AG20443 (cell line): ENCODE measurements around the gene KLC1.
A peak's percentile ranks its signal among the peaks of the same experiment; 100 is the strongest.

Experiments
- DNase-seq: peaks from one replicate; pipeline ENCODE4 v3.0.0; 2012; ENCODE audit warnings: low spot score, mixed read lengths

The KLC1 gene

DNA sequence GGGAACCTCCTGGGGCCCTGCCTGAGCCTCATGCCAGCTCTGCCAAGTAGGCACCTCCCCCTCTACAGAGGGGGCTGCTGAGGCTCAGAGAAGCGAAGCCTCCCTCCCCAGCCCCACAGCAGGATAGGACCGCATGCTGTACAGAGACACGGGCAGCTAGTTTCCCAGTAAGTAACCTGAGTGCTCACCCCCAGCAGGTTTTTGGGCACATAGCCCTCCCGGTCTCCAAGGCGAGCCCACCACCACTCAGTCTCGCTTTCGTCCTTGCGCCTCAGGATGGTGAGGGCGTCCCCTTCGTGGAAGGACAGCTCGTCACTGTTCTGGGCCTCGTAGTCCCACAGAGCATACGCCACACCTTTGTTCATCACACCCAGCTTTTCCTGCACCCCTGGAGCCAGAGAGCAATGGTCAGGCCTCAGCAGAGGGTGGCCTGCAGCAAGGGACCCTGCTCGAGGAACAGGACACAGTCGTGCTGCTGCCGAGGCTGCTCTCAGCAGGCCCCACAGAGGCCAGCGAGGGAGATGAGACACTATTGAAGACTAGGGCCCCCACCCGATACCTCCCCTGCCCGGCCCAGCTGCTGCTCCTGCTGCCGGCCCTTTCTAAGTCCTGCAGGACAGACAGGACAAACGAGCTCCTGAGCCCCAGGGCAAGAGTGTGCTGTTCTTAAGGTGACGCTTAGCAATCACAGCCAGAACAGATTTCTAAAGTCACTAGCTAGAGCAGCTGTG lies 107.0 kb downstream of the KLC1 start:
- DNase-seq, result no peak

DNA sequence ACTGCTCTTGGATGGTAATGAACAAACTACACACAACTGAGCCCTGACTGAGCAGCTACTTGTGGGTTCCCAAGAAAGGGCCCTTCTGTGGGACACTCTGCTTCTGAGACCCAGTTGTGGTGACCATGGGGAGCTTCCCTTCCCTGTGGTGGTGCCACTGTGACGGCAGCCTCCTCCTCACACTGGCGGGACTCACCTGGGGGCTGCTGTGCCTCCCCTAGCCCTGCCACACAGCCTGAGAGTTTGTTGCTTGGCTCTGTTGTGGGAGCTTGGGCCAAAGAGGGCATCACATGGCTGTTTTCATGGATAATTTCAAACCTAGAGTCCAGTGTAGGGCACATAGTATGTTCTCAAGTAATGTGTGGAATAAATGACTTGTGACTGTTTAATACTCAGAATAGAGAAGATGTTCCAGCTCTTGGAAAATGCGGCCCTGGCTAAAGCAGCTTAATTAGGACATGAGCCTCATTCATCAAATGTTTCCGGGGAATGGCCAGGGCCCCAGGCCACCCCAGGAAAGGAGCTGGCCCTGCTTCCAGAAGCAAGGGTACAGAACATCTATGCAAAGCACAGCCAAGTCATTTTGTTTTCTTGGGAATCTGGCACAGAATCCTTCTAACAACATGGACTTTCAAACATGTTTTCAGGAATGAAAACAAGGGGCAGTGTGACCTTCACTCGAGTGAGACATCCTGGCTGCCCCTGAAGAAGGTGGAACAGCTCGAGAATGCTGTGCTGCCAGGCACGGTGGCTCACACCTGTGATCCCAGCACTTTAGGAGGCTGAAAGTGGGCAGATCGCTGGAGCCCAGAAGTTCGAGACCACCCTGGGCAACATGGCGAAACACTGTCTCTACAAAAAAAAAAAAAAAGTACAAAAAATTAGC lies 107.8 kb downstream of the KLC1 start:
- DNase-seq, result no peak

DNA sequence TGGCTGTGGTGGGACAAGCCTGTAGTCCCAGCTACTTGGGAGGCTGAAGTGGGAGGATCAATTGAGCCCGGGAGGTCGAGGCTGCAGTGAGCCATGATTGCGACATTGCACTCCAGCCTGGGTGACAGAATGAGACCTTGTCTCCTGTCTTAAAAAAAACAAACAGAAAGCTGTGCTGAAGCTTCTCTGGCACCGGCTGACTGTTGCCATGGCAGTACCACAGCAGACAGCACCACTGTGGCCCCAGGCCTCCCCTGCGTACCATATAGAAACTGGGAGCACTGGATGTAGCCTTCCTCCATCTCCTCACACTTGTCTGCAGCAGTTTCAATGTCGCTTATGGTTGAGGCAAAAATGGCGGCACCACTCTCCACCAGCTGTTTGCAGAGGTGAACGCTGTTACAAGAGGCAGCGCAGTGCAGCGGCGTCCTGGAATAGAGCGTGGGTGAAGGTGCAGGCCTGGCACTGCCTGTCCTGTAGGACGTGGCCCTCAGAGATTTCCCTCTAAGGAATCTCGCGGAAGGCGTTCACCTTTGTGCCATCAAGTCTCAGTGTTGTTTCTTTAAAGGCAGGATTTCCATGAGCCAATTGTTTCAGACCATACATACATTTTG lies 108.5 kb downstream of the KLC1 start:
- DNase-seq, result no peak

DNA sequence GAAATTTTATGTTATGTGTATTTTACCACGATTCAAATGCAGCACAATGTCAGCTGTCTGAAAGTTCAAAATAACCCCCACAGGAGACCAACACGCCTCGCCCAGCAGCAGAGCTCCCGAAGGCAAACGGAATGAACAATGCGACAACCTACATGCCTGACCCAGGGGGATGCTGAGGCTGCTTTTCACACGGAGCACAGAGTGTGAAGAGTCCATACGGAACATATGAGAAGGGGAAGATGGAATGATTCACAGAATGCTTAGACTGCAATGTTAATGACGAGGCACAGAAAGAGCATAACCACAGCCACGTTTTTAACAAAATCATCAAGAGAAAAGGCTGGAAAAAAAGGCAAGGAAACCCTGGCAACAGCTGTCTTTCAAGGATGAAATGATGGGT lies 109.2 kb downstream of the KLC1 start:
- DNase-seq, result no peak

DNA sequence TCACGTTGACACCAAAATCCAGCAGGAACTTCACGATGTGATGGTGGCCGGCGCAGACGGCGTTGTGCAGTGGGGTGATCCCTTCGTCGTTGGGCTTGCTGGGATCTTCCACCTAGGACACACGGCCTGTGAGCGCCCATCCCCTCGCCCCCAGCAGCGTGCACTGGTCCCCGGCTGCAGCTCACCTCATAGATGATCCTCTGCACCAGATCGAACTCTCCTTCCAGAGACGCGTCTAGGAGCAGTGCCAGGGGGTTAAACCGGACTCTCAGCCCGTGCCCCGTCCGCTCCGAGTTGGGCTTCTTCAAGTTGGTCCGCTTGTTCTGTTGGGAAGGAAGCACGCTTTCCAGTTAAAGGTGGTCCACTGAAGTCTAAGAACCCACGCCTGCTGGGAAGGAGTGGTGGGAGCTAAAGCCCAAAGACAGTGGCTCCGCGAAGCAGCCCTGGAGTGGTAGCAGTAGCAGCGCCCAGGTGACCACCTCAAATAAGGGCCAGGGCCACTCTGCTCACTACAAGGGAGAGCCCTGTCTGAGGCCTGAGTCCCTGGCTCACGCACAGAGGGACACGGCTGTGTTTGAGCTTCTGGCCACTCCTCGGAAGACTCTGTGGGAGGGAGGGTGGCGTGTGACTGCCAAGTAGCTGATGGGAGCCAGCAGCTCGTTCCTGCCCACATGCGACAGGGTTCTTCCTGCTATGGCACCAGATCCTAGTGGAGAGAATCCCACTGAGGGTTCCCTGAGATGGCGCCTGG lies 109.9 kb downstream of the KLC1 start:
- DNase-seq, result no peak

DNA sequence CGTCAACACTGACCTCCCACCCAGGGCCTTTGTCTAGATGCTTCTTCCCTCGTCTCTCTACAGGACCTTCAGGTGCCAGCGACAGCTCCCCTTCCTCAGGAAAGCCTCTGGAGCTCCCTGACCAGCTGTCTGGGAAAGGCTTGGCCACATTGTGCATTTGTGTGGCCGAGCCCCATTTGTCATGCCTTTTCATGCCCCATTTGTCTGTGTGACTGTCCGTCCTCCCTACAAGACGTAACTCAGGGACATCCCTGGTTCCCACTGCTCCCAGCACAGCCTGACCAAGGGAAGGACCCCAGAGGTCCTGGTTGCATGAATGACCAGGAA lies 110.4 kb downstream of the KLC1 start:
- no peak for DNase-seq

DNA sequence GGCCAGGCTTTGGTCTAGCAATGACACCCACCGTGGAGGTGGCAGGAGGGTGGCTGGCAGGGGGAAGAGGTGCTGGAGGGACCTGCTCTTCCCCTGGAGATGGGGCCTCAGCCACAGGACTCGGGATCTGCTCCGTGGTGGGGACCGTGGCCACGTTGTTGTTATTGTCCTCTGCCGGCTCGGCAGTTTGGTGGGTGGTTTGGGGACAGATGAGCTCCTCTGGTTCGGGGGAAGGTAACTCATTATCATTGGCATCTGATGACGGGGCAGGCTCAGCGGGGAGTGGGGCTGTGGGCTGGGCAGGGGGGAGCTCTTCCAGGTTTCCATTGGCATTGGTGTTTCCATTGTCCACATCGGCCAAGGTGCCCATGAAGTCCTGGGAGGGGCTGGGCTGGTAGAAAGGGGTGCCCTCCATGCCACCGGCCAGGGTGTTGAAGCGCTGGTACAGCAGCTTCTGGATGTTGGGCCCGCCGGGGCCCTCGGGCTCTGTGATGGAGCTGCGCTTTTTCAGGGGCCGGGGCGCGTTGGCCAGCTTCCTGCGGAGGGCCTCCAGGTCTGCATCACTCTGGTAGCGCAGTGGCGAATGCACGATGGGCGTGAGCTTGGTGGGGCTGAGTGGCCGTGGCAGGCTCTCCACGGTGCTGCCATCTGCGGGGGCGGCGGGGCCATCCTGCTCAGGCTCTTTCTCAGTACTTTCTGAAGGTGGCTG lies 110.9 kb downstream of the KLC1 start:
- DNase-seq, result no peak

DNA sequence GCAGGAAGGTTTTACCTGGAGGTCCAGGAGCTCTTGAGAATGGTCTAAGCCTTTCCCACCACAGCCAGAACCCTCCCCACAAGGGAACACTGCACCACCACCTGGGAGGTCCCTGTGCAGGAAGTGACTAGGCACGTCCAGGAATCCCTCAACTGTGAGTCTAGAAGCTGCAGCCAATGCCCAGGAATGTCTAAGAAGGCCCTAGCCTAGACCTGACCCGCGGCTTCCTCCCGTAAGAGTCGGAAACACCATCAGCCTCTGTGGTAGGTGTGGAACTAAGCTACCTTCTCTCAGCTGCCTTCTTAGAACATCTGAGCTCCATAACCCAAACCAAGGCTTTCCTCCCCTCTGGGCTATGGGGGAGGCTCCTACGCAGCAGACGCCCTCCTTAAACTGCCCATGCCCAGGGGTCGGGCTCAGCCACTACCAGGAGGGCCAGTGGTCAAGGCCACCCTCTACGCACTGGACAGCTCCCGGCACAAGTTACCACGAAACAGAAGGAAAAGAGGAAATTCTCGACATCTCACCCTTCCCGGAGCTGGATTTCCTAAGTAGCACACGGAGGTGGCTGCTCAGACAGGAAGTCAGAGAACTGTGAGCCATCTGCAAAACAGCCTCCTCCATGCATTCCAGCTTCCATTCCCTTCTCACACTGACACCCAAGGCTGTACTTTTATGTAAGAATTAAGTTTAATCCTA lies 112.1 kb downstream of the KLC1 start:
- no peak for DNase-seq

DNA sequence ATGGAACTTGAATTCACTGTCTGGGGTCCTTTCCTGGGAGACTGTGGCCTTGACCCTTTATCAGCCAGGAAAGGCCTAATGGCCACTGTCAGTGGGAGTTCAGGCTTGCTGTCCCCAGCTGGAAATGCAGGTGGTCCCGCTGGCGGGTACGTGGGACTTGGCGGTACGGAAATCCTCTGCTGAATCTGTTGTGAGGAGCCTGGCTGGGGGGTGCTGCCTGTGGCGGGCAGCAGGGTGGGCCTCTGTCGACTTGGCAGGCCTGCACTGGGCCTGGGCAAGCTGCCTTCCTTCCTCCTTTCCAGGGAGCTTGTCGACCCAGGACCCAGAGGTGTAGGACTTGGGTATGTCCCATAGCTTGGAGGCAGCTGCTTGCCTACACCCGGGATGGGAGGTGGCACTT lies 112.9 kb downstream of the KLC1 start:
- DNase-seq, result no peak

DNA sequence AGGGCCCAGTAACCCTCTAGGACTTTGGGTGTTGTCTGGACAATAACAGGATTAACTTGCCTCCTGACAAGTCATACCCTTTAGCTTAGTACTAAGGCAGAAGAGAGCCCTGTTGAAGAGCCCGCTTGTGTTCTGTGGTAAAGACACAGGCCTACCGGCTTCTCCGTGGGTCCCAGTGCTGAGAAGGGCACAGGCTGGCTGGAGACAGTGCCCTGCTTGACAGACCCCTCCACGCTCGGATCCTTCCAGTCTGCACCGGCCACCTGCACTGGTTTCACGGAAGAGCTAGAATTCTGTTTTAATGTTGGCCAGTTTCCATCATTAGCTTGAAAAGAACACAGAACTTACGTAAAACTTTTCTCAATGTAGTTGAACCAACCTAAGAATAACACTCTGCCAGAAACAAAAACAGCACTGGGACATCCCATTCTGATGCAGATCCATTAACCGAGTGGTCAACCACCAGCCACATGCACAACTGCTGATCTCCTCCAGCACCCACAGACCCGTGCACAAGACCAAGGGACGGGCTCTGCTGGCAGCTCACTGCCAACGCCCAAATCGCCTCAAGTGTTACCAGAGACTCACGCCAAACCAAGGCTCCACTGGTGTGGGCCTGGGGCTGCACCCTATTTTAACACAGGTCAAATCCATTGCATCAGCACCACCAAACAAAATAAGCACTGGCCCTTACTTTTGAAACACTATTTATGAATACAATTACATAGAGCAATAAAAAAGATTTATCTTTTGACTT lies 113.7 kb downstream of the KLC1 start:
- DNase-seq, result no peak

DNA sequence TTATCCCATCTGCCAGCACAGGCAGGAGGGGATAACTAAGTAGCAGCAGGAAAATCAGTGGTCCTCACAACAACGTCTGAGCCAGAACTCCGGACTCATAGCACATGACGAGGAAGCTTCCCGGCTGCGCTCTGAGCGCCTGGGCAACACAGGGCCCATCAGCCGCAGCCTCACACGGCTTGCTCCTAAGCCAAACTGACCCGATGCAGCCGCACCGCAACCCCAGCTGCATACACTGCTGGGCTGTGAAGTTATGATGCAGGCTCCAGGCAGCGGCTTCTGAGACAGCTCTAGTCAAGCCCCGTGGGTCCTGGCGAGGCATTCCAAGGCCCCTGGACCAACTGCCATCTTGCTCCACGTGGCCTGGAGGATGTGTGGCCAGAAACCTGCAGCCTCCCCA lies 114.7 kb downstream of the KLC1 start:
- DNase-seq, result no peak

DNA sequence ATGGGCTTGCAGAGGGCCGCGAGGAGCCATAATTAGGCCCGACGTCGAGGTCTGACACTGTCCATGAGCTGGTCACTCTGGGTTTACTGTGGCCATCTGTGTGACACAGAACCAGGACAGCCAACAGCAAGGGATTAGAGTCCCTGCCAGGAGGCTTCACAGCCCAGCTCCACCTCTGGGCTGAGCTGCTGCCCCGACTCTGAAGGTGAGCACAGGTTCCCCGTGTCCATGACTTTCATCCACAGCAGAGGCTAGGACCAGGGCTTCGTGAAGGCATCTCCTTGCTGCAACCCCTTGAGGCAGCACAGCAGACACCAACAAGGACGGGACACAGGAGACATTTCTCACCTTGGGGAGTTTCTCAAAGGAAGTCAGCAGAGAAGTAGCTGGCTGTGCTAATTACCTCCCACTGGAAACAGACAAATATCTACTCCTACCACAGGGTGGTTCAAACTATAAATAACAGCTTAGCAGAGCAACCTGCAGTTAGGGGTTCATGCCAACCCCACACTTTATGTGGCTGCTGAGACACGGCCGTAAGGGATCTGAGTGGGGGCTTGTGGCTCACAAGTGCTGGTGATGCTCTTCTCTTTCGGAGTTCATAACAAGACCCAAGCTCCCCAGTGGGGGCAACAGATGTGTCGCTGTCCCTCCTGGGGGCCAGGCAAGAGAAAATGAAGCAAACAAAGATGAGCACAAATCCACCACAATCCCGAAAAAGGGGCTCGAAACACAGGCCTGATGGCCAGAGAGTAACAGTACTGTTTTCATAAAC lies 115.8 kb downstream of the KLC1 start:
- no peak for DNase-seq

DNA sequence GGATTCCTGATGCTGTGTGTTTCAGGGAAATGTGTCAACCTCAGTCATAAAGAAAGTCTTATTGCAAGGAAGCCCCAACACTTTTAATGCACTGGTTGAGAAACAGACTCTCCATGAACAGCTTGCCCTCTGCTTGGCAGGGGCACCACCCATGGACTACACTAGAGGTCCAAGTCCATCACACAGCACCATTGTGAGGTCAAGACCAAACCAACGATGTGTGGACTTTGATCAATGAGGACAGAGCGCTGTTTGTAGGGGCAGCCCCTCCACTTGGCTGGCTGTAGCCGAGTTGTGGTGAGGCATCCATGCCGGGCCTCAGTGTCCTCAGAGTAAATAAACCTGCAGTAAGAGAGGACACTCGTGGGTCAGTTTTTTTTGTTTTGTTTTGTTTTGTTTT lies 116.4 kb downstream of the KLC1 start:
- peak; percentile 2 for DNase-seq

DNA sequence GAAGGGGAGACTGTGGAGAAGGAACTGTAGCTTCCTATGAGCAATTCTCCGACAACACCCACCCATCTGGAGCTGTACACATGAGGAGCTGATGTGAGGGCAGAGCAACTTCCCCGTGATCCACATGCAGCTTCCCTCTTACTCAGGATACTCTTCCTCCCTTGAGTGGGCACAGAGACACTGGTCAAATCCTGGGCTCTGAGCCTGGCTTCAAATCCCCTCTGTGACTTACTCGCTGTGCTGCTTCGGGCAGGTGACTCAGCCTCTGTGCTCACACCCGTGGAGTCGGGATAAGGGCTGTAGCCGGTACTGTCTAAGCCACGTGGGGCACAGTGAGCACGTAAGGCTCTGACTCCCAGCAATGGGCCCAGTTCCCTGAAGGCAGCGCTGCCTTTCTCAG lies 117.7 kb downstream of the KLC1 start:
- DNase-seq, result peak; percentile 71

DNA sequence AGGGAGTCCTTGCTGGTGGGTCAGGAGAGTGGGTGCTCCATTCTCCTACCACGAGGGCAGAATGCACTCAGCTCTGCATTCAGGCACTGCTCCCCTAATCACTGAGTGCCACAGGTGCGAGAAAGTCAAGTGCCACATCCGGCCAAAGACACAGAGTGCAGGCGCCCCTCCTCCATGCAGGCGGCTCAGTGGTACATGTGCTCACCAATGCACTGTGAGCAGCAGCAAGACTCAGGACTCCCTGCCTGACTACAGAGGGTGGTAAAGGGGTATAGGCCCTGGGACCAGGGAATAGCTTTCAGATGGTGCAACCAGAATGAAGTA lies 119.5 kb downstream of the KLC1 start:
- no peak for DNase-seq

DNA sequence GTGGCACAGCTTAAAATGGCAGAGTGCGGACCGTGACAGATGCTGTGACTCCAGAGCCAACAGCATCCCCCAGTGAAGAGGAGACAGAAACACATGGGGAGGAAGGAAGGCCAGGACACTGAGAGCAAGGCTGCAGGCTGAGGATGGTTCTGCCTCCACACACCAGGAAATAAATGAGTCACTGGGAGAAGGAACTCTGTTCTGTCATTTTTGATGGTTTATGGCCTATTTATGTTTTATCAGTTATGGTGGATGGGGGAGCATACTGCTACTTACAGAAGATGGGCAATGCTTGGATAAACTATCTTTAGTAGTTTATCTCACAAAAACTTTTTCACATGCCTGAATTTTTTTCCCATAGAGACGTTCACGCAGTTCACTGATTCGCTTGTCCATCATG lies 120.4 kb downstream of the KLC1 start:
- peak; percentile 3 for DNase-seq

DNA sequence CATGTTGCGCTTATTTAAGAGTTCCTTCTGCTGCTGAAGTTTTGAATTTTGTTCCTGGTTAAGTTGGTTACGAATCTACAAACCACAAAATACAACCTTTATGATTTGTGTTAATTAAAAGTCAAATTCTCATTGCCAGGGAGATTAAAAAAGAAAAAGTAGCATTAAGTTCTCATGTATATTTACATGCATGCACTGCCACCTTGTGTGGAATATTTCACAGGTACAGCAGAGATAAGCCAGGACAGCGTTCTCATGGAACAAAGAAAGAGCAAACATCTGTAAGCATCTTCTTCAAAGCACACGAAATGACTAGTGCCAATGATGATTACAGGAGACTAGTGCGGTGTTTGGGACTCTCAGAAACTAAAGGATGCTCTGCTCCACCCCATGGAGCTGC lies 120.8 kb downstream of the KLC1 start:
- no peak for DNase-seq
